ENCODE data around the gene MAP3K4. TPM values are rescaled to one million over a fixed set of nuclear protein-coding genes. Genes with fewer than 3 reads are reported as not detected.
"Not testable (repeated sequence)": the region's sequence is repeated elsewhere in the genome, so short reads cannot be mapped to it uniquely, and the experiment has no call there.

The MAP3K4 gene
- total RNA-seq, 2 experiments from 2014 or later, result 42.9 to 43.4 TPM

DNA sequence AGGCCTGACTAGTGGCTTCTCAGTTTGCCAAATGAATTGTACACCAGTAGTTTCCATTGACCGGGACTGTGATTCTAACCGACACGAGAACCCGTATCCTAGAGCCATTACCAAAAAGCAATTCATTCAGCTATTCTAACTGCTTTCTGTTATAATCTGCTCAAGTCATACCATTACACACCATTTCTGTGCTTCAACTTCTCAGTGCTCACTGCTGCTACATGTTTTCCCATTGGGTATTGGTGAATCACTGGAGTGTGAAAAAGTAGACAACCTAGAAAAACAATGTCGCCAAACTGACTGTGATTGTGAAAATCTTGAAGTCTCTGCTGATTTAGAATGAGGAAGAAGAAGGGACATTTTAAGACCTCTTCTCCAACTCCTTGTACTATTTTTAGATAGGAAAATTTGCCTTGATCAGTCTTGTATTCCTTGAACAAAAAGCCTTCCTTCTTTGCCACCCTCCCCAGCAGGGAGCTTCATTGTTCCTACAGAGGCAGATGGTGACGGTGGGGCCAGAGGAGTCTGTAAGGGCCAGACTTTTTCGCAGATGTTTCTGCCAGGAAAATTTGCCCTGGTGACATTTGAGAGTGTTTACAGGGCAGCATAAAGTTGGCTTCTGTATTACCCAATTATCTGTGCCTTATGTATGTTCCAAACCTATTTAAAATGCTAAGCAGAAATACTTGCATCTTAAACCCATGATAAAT is 31.7 kb upstream of the MAP3K4 start:
- Mint-ChIP-seq H3K27me3 (peaks cover 8% of the 10 kb centered on the region), H3K27ac (no peak overlapping the region), H3K4me3 (no peak overlapping the region), H3K36me3 (no peaks in the 10 kb centered on the region), H3K4me1 (ENCODE audit: low read depth) (no peaks in the 10 kb centered on the region), H3K9me3 (no peaks in the 10 kb centered on the region)
- intact Hi-C loops (cut with micrococcal nuclease), result no loop called here
- POLR2A ChIA-PET, result no interaction called here
- DNase-seq, result no peak
- CTCF ChIA-PET, result interaction anchor here (3.0 kb wide), 1 partner anchor 29 kb away, joined by 15 read pairs; no protein-coding TSS in a partner anchor

DNA sequence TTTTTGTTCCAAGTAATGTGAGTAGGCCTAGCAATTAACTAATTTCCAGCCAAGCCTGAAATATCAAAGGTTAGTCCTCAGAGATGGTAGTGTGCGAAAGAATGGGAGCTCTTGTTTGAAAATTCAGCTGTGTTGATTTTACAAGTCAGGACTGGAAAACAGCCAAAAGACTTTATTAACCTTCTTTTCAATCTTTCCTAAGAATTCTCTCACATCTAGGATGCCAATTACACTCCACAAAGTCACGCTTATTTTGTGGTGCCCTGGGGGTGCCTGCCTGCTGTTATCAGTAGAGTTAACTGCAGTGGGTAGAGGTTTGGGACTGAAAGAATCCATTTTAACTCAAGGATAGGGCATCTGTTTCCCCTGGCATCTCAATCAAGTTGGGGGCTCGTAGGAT is 30.7 kb upstream of the MAP3K4 start:
- no peak overlapping the region for H3K27ac Mint-ChIP-seq
- ChIA-PET CTCF (interaction anchor here (3.0 kb wide), 1 partner anchor 30 kb away, joined by 15 read pairs; no protein-coding TSS in a partner anchor), POLR2A (no interaction called here)
- no peaks in the 10 kb centered on the region for H3K9me3 Mint-ChIP-seq
- H3K4me3 Mint-ChIP-seq, result no peak overlapping the region
- H3K4me1 Mint-ChIP-seq (ENCODE audit: low read depth), result no peaks in the 10 kb centered on the region
- H3K27me3 Mint-ChIP-seq, result peaks cover 9% of the 10 kb centered on the region
- H3K36me3 Mint-ChIP-seq, result no peaks in the 10 kb centered on the region
- no peak for DNase-seq
- intact Hi-C loops (cut with micrococcal nuclease), result no loop called here

DNA sequence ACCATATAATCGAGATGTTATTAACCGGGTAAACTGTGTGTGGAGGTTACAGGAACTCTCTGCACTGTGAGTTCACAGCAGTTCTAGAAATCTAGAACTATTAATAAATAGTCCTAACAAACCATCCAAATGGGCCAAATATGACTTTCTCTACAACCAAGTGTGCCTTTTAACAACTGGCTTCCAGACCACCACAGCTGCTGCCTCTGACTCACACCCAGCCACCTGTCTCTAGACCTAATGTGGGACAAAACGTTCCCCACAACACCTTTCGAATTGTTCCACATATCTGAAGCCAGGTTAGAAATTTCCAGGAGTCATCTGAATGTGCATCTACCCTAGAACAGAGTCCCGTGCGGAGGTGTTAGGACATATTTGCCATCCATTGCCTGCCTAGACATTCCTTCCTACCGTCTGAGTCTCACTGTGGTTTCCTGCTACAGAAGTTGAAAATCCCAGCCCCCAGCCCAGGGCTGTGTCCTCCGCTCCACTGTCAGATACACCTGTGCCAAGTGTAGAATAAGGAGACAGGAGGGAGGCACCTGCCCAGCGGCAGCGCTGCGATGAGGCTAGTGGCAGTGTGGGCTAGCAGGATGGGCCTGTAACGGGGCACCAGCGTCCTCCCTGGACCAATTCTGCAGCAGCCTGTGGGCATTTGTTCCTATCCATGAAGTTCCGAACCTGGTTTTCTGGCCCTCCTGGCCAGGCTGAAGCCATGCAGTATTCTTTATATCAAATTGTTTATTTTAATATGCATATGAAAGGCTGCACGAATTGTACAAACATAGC is 28.5 kb upstream of the MAP3K4 start:
- intact Hi-C loops (cut with micrococcal nuclease), result no loop called here
- DNase-seq, result no peak
- POLR2A ChIA-PET, result no interaction called here

DNA sequence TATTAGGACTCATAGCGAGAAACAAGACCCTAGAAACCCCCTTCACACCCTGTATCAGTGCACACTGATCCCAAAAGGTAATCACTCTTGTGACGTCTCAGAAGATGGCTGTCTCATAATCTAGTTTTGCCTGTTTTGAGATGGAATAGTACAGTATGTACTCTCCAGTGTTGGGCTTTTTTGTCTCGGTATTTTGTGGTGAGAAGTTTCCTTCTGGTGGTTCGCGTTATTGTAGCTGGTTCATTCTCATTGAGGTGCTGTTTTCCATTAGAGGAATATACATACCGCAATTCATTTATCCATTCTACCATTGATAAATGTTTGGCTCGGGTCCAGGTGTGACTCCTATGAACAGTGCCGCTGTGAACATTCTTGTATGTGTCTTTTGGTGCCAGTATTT is 27.9 kb upstream of the MAP3K4 start:
- intact Hi-C loops (cut with micrococcal nuclease), result no loop called here

More for the DNA sequence above, 28.5 kb upstream of the MAP3K4 start:
- CTCF ChIA-PET, result no interaction called here
- no peaks in the 10 kb centered on the region for H3K36me3 Mint-ChIP-seq
- H3K4me1 Mint-ChIP-seq (ENCODE audit: low read depth), result no peaks in the 10 kb centered on the region
- H3K27ac Mint-ChIP-seq, result no peak overlapping the region
- H3K27me3 Mint-ChIP-seq, result peaks cover 7% of the 10 kb centered on the region
- no peaks in the 10 kb centered on the region for H3K9me3 Mint-ChIP-seq
- H3K4me3 Mint-ChIP-seq, result no peak overlapping the region

DNA sequence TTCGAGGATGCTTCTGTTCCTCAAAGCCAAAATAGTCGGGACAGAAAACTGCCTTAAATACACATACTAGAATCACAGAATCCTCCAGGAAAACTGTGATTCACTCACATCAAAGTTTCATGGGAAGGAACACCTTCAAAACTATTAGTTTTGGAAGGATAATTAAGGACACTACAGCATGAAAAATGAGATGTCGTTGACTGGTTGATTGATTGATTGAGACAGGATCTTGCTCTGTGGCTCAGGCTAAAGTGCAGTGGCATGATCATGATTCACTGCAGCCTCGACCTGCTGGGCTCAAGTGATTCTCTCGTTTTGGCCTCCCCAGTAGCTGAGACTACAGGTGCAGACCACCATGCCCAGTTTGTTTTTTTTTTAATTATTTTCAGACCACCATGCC is 25.7 kb upstream of the MAP3K4 start:
- no peaks in the 10 kb centered on the region for H3K36me3 Mint-ChIP-seq
- no peak overlapping the region for H3K4me3 Mint-ChIP-seq
- ChIA-PET POLR2A (no interaction called here), CTCF (no interaction called here)
- no peaks in the 10 kb centered on the region for H3K9me3 Mint-ChIP-seq
- H3K27ac Mint-ChIP-seq, result no peak overlapping the region
- intact Hi-C loops (cut with micrococcal nuclease), result no loop called here
- no peaks in the 10 kb centered on the region for H3K4me1 Mint-ChIP-seq (ENCODE audit: low read depth)
- DNase-seq, result no peak
- peaks cover 17% of the 10 kb centered on the region for H3K27me3 Mint-ChIP-seq

More for the DNA sequence above, 27.9 kb upstream of the MAP3K4 start:
- no peaks in the 10 kb centered on the region for H3K9me3 Mint-ChIP-seq
- ChIA-PET POLR2A (no interaction called here), CTCF (no interaction called here)
- no peak overlapping the region for H3K4me3 Mint-ChIP-seq
- H3K27me3 Mint-ChIP-seq, result peaks cover 9% of the 10 kb centered on the region
- DNase-seq, result no peak
- H3K27ac Mint-ChIP-seq, result no peak overlapping the region
- H3K36me3 Mint-ChIP-seq, result no peaks in the 10 kb centered on the region
- no peaks in the 10 kb centered on the region for H3K4me1 Mint-ChIP-seq (ENCODE audit: low read depth)

DNA sequence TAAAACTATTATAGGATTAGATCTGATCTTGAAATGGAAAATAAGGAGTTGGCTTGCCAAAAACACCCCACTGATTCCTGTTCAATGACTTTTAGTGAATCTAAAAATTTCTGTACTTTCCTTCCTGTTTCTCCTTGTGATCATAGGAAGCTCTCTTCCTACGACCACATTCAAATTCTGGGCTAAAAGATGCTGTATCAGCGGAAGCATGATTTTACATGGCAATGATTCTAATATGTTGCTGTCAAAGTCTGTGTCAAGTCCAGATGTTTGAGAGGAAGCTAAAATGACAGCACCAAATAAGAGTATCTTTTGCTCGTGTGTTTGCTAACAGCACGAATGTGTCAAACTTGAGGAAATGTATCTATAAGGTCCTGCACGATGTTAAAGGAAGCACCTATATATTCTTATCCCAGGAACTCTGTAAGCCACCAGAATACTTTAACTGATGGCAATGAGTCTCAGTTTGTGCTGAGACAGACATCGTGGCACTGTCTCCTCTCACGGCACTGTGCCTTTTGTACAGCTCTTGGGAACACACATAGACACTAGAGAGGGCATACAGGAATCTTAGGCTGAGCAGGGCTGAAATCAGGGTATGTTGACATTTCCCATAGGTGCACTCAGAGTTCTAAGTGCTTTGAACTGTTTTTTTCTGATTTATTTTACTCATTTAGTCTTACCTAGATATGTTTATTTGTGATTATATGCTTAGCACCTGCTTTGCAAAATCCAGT is 24.9 kb upstream of the MAP3K4 start:
- H3K4me1 Mint-ChIP-seq (ENCODE audit: low read depth), result no peaks in the 10 kb centered on the region
- DNase-seq, result no peak
- no peak overlapping the region for H3K27ac Mint-ChIP-seq
- no peaks in the 10 kb centered on the region for H3K36me3 Mint-ChIP-seq
- intact Hi-C loops (cut with micrococcal nuclease), result no loop called here
- no peak overlapping the region for H3K4me3 Mint-ChIP-seq
- POLR2A ChIA-PET, result no interaction called here
- no peaks in the 10 kb centered on the region for H3K9me3 Mint-ChIP-seq
- peaks cover 19% of the 10 kb centered on the region for H3K27me3 Mint-ChIP-seq
- CTCF ChIA-PET, result no interaction called here

DNA sequence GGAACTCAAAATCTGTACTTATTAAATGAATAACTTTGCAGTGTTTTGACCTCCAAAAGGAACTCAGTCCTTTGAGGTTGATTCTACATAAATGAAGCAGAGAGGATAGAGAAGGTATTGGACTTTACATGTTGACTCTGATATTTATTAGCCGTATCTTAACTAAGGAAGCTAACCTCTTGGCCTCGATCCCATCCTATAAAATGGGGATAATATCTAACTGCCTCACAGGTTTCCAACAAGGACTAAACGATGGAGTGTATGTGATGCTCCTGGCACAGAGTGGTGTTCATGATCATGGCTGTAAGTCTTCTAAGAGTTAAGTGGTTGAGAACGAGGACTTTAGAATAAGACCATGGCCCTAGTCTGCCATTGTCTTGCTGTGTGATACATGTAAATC is 24.2 kb upstream of the MAP3K4 start:
- Mint-ChIP-seq H3K4me1 (ENCODE audit: low read depth) (no peaks in the 10 kb centered on the region), H3K9me3 (no peaks in the 10 kb centered on the region), H3K27ac (no peak overlapping the region), H3K4me3 (no peak overlapping the region), H3K27me3 (peaks cover 19% of the 10 kb centered on the region), H3K36me3 (no peaks in the 10 kb centered on the region)
- ChIA-PET CTCF (no interaction called here), POLR2A (no interaction called here)
- no peak for DNase-seq
- intact Hi-C loops (cut with micrococcal nuclease), result no loop called here

DNA sequence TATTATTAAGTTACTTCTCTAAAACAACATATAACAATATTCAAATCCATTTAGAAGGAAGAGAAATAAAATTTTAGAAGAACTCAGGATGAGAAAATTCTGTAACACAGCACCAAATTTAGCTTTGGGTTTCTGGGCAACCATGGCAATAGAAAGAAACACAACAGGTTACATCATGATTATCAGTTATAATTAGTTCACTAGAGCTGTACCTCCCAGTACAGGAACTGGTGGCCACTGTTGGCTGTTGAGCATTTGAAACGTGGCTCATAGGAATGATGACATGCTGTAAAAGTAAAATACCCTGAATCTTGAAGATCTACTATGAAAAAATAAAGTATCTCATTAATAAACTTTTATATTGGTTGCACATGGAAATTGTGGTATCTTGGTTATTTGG is 23.7 kb upstream of the MAP3K4 start:
- Mint-ChIP-seq H3K9me3 (no peaks in the 10 kb centered on the region), H3K4me1 (ENCODE audit: low read depth) (no peaks in the 10 kb centered on the region), H3K4me3 (no peak overlapping the region), H3K36me3 (no peaks in the 10 kb centered on the region), H3K27me3 (peaks cover 19% of the 10 kb centered on the region), H3K27ac (no peak overlapping the region)
- ChIA-PET POLR2A (no interaction called here), CTCF (no interaction called here)
- intact Hi-C loops (cut with micrococcal nuclease), result no loop called here
- no peak for DNase-seq

DNA sequence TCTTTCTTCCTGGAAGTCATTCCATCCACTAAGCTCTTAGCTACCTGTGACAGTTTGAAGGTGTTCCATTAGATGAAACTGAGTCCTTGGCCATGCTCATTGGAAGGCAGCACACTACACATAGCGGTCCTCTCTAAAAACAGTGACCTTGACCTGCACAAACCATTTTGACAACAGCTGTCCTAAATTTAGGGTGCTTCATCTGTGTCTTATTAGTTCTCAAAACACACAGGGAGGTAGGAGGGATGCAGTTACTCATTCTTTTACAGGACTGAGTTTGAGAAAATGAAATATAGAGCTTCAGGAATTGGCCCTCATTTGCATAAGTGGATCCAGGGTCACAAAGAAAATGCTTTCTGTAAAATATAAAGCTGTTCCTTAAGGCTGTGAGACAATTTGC is 20.4 kb upstream of the MAP3K4 start:
- no peak for DNase-seq
- H3K4me3 Mint-ChIP-seq, result no peak overlapping the region
- intact Hi-C loops (cut with micrococcal nuclease), result no loop called here
- peaks cover 19% of the 10 kb centered on the region for H3K27me3 Mint-ChIP-seq
- CTCF ChIA-PET, result no interaction called here
- POLR2A ChIA-PET, result no interaction called here
- no peaks in the 10 kb centered on the region for H3K4me1 Mint-ChIP-seq (ENCODE audit: low read depth)
- no peaks in the 10 kb centered on the region for H3K9me3 Mint-ChIP-seq
- H3K36me3 Mint-ChIP-seq, result no peaks in the 10 kb centered on the region
- H3K27ac Mint-ChIP-seq, result no peak overlapping the region

DNA sequence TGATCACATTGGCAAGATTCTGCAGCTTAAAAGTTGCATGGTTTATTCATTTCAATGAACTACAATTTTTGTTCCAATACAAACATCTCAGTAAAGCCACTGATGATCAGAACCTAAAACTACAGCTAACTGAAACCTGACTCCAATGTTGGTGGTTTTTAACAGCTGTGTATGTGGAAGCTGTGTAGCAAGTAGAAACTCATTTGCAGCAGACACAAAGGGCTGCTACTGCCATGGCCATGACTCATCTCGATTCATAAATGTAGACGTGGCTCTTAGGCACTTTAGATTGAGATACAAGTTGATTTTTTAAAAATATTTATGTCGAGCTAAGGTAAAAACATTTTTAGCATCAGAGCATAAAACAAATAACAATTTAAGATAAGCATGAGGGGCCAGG is 19.5 kb upstream of the MAP3K4 start:
- H3K27me3 Mint-ChIP-seq, result peaks cover 18% of the 10 kb centered on the region
- intact Hi-C loops (cut with micrococcal nuclease), result no loop called here
- ChIA-PET CTCF (interaction anchor here (1.5 kb wide), 1 partner anchor 398 kb away, joined by 5 read pairs; no protein-coding TSS in a partner anchor), POLR2A (no interaction called here)
- no peak for DNase-seq
- H3K27ac Mint-ChIP-seq, result no peak overlapping the region
- H3K4me1 Mint-ChIP-seq (ENCODE audit: low read depth), result no peaks in the 10 kb centered on the region
- H3K36me3 Mint-ChIP-seq, result no peaks in the 10 kb centered on the region
- H3K9me3 Mint-ChIP-seq, result no peaks in the 10 kb centered on the region
- no peak overlapping the region for H3K4me3 Mint-ChIP-seq

DNA sequence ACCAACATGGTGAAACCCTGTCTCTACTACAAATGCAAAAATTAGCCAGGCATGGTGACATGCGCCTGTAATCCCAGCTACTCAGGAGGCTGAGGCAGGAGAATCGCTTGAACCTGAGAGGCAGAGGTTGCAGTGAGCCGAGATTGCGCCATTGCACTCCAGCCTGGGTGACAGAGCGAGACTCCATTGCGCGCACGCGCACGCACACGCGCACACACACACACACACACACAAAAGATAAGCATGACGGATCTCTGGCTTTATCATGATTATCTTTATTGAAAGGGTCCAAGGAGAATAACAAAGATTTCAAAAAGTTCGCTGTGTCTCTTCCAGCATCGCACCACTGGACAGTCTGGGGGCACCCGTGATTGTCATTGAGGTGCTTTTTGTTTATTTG is 19.0 kb upstream of the MAP3K4 start:
- H3K27ac Mint-ChIP-seq; H3K9me3 Mint-ChIP-seq; POLR2A ChIA-PET; intact Hi-C loops (cut with micrococcal nuclease); H3K4me3 Mint-ChIP-seq; DNase-seq; H3K4me1 Mint-ChIP-seq (ENCODE audit: low read depth); H3K36me3 Mint-ChIP-seq: not testable (repeated sequence)
- H3K27me3 Mint-ChIP-seq, result peaks cover 14% of the 10 kb centered on the region
- CTCF ChIA-PET, result interaction anchor here (1.5 kb wide), 1 partner anchor 398 kb away, joined by 5 read pairs; no protein-coding TSS in a partner anchor

Measured in activated CD4-positive, alpha-beta memory T cell treated with anti-CD3 and anti-CD28 coated beads for 36 hours (primary cell).